ENCODE results near the gene ARID1B. TPM values are rescaled to one million over a fixed set of nuclear protein-coding genes. Genes with fewer than 3 reads are reported as not detected.

The ARID1B gene
- total RNA-seq, 1 experiment from 2014 or later: 35.6 TPM

DNA sequence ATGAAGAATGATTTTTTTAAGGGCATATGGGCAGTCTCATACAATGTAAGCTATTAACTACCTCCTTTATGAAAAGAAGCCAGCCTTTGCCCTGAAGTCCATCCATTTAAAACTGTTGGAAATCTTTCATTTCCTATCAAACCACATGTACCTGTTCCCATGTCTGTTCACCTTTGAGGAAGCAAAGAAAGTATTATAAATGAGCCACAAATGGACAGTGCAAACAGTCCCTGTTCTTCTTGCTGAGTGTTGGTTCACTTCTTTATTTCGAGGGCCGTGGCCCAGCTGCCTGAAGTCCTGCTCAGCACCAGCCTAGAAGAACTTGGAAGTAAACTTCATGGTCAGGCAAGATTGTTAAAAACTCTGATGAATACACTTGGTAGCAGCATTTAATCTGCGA is 433.8 kb downstream of the ARID1B start:
- Histone ChIP-seq H3K4me2 (ENCODE audit: low read length) (no peak overlapping the region), H3K36me3 (ENCODE audit: control insufficient read depth in 1 of 2, insufficient read depth in 2 of 2, low read length in 2 of 2) (no peaks in the 10 kb centered on the region), H3K27ac (ENCODE audit: low read depth, low read length) (no peak overlapping the region), H3K9me3 (ENCODE audit: control insufficient read depth in 1 of 2, insufficient read depth in 1 of 2, low read depth in 1 of 2, low read length in 2 of 2) (no peaks in the 10 kb centered on the region), H3K79me2 (ENCODE audit: insufficient read depth, low read length) (no peaks in the 10 kb centered on the region), H3K27me3 (ENCODE audit: insufficient read depth, low read length) (no peaks in the 10 kb centered on the region), H3K4me3 (replicated peaks in 1 of 2; ENCODE audit: low read depth in 1 of 2, low read length in 2 of 2) (no peak overlapping the region), H2AFZ (ENCODE audit: low read depth, low read length, poor library complexity, severe bottlenecking) (no peak overlapping the region), H4K20me1 (ENCODE audit: insufficient read depth) (no peaks in the 10 kb centered on the region), H3K9ac (ENCODE audit: low read length) (no peak overlapping the region), H3K4me1 (ENCODE audit: control insufficient read depth in 1 of 2, insufficient read depth in 2 of 2, low read length in 2 of 2) (no peaks in the 10 kb centered on the region), H3K9me2 (ENCODE audit: insufficient read depth) (no peaks in the 10 kb centered on the region)
- DNase-seq (ENCODE audit: low read depth, low spot score) (no peak), ATAC-seq (no peak)
- CTCF ChIA-PET: no interaction called here
- RAD21 ChIA-PET (ENCODE audit: low non-redundant PET in 1 of 2, low total read pairs in 2 of 2, uncharacterized antibody in 2 of 2, unreplicated experiment in 2 of 2): no interaction called here
- no TSS peak for BruUV-seq (replicated peaks)
- no peak for TF ChIP-seq ATF3 (IDR thresholded peaks at IDR 0.05)
- no peak for TF ChIP-seq EGR1 (IDR thresholded peaks at IDR 0.05; ENCODE audit: low read depth)
- no peak for TF ChIP-seq CTCF (IDR thresholded peaks at IDR 0.05 in 2 of 3, conservative IDR thresholded peaks at IDR 0.05 in 1 of 3; ENCODE audit: borderline replicate concordance in 1 of 3, insufficient read depth in 1 of 3, low read depth in 2 of 3, low read length in 2 of 3)
- TF ChIP-seq YY1 (IDR thresholded peaks at IDR 0.05; ENCODE audit: extremely low read depth, insufficient replicate concordance, low read depth, low read length): no peak
- no peak for TF ChIP-seq POLR2A (IDR thresholded peaks at IDR 0.05; ENCODE audit: borderline replicate concordance, extremely low read depth, insufficient read depth, insufficient read length)
- no peak for TF ChIP-seq SP1 (IDR thresholded peaks at IDR 0.05; ENCODE audit: low read depth)
- no peak for TF ChIP-seq TCF7L2 (IDR thresholded peaks at IDR 0.05; ENCODE audit: borderline replicate concordance, extremely low read depth, insufficient read depth, insufficient read length)
- no peak for TF ChIP-seq RAD21 (IDR thresholded peaks at IDR 0.05; ENCODE audit: low read depth)
- no peak for TF ChIP-seq ZBTB33 (IDR thresholded peaks at IDR 0.05; ENCODE audit: extremely low read depth, insufficient replicate concordance, low read length)
- POLR2A ChIA-PET: no interaction called here
- intact Hi-C loops (cut with micrococcal nuclease): no loop called here
